Fibroblast of peridontal ligament (primary cell): ENCODE measurements around the gene KIAA1191.
"Not testable (repeated sequence)": the region's sequence is repeated elsewhere in the genome, so short reads cannot be mapped to it uniquely, and the experiment has no call there.

Experiments
- DNase-seq: peaks from one replicate; pipeline ENCODE4 v3.0.0-alpha.2; 2010; ENCODE audit errors: extremely low read depth

KIAA1191 gene, protein sequence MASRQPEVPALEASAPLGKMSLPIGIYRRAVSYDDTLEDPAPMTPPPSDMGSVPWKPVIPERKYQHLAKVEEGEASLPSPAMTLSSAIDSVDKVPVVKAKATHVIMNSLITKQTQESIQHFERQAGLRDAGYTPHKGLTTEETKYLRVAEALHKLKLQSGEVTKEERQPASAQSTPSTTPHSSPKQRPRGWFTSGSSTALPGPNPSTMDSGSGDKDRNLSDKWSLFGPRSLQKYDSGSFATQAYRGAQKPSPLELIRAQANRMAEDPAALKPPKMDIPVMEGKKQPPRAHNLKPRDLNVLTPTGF

DNA sequence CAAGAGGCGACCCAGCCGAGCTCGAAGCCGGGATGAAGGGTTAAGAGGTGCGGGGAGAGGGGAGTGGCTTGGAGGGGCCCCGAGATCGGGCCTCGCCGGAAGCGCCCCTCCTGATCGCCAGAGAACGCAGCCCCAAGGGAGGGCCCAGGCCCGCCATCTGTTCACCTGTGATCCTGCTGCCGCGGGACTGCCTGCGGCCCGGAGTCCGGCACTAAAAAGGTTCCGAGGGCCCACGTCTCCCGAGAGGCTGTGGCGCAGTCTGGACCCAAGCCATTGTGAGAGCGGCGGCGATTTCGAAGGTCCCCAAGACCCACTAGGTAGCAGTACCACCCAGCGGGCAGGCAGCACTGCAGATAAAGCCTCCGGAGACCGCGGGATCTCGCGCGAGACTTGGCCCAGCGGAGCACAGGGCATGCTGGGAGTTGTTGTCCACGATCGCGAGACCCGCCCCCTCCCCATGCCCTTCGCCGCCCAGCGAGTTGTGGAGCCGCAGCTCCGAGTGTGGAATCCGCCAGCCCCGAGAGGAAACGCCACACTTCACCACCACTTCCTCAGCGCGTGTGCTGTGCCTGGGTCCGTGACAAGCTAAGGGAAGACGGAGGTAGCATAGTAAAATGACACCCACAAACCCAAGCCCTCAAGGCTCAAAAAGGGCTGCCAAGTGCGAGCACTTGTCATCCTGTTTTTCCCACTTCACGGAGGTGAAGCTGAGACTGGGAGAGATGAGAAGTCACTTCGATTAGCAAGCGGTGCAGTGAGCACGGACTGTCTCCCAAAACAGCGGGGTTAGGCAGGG, at the start of gene KIAA1191:
Gene KIAA1191, minus strand, starts transcription at position 328 of the 796 bp plus-strand sequence. CDS start 2,256 bp downstream, outside the sequence.
- DNase-seq: peak; percentile 84

- no peak for DNase-seq
Observed at GRCh38 chr5:176410486-176411180, 49.1 kb upstream of the KIAA1191 start.

- DNase-seq: no peak
Observed at GRCh38 chr5:176409765-176410164, 48.2 kb upstream of the KIAA1191 start.

GRCh38 chr5:176408590-176408989, 47.0 kb upstream of the KIAA1191 start:
- no peak for DNase-seq

DNA sequence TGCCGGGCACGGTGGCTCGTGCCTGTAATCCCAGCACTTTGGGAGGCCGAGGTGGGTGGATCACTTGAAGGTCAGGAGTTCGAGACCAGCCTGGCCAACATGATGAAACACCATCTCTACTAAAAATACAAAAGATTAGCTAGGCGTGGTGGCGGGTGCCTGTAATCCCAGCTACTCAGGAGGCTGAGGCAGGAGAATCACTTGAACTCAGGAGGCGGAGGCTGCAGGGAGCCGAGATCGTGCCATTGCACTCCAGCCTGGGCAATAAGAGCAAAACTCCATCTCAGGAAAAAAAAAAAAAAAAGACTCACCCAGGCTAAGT, 46.6 kb upstream of the KIAA1191 start:
- not testable (repeated sequence) for DNase-seq

DNA sequence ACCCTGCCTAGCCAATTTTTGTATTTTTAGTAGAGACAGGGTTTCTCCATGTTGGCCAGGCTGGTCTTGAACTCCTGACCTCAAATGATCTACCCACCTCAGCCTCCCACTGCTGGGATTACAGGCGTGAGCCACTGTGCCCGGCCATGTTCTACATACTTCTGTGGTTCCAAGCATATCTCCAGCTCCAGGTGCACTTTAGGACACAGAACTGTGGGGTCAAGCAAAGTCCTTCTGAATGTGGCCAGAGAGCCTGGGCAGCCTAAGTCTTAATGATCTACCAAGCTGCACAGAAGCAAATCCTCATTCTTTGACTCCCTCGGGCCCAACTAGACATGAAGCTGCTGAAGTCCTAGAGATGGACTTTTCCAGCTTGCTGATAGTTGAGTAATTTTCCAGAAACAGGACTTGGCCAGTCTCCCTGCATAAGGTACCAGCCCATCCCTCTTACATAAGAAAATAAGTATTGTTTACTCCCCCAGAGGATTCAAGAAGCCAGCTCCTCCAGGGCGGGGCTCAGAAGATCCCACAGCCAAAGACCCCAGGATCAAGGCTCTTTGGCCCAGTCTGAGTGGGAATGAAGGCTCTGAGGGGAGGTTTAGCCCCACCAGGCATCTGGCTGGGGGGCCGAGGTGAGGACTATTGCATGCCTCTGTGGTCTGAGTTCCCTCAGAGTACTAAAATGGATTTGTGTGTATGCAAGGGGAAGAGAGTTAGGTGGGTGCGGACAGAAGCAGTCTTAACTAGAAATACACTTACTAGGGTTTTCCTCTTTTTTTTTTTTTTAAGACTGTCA, 46.1 kb upstream of the KIAA1191 start:
- peak; percentile 50 for DNase-seq

- no peak for DNase-seq
Observed at GRCh38 chr5:176406436-176407052, 45.0 kb upstream of the KIAA1191 start.

DNA sequence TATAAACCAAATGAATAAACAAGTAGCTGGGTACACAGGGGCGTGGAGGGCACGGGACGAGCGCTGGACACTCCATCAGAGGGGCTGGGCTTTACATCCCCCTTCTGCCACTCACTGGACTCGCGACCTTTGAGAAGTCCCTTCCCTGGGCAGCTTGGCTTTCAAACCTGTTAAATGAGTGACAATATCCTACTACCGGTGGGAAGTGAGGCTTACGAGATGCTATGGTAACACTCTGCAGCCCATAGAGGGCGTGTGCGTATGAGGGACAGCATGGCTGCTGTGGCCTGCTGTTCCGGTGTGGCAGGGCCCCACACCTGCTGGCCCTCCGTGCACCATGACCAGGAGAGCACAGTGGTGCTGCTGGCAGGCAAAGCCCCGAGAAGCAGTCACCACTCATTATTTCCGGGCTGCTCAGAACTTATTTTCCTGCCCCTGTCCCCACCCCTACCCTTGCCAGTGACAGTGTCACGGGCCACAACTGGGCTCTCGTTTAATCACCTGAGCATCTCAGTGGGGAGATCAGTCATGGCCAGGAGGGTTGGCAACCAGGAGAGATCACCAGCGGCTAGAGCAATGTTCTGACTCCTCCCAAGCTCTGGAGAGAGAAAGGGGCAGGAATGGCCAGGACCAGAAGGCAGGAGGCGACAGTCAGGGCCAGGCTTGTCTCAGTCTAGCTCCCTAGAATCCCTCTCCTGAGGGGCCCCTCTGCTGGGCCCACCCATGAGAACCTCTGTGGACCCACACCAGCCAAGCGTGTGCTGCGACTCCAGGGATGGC, 44.3 kb upstream of the KIAA1191 start:
- DNase-seq: no peak

DNA sequence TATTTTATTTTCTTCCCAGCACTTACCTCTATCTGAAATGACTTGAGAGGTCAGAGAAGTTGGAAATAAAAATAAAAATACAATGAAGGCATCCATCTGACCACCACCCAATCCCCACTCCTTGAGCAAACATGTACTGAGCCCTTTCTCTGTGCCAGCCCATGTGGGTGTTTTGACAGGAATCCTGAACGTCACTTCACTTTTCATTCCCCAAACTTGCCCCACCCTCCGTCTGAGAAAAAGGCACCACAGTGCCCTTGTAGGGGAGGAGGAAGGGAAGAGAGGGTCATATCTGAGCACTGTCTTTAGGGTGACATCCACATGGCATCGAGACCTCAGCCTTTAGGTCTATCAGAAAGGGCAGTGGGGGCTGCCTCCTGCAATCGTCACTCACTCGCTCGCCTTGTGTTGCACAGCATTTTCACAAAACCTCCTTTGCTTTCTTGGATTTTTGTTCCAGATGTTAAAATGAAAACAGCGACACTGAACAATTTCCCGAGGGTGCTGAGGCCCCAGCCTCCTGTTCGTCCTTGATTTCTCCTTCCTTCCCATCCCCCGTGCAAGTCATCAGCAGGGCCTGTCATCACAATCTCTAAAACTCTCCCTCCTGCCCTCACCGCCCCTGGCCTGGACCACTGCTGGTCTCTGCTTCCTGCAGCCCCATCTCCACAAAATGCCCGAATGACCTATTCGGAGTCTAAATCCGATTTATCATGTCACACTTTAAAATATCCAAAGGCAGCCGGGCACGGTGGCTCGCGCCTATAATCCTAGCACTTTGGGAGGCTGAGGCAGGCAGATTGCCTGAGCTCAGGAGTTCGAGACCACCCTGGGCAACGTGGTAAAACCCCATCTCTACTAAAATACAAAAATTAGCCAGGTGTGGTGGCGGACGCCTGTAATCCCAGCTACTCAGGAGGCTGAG, 40.0 kb upstream of the KIAA1191 start:
- DNase-seq: no peak

DNA sequence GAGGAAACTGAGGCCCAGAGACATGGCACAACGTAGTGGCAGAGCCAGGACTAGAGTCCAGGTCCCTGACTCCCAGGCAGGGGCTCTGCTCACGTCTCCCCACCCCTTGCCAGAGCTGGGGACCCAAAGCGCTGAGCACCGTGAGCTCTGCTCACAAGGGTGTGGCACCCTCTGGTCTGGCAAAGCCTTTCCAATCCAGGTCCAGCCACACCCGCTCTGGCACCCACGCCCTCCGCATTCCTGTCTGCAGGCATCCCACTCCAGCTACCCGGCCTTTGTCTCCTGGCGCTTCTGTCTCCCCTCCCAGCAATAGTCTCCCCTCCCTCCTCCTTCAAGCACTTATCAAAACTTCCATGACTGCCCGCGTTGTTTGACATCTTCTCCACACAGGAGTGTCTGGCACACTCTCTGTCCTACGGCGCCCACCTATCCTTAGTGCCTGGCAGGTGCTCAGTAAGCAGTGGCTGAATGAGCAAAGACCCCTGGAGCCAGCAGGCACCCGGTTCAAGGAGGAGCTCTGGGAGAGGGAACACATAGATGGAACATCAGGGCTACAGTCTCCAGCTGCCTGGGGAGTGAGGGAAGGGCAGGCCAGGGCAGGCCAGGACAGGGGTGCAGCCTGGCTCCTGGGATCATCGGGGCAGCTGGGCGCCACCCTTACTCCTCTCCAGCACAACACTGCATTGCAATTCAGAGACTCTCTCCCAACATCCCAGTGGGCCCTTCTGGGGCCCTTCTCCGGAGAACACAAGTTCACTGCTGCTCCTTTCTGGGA, 39.0 kb upstream of the KIAA1191 start:
- DNase-seq: no peak

GRCh38 chr5:176397736-176398420, 36.3 kb upstream of the KIAA1191 start:
- no peak for DNase-seq

GRCh38 chr5:176396330-176396729, 34.8 kb upstream of the KIAA1191 start:
- no peak for DNase-seq

DNA sequence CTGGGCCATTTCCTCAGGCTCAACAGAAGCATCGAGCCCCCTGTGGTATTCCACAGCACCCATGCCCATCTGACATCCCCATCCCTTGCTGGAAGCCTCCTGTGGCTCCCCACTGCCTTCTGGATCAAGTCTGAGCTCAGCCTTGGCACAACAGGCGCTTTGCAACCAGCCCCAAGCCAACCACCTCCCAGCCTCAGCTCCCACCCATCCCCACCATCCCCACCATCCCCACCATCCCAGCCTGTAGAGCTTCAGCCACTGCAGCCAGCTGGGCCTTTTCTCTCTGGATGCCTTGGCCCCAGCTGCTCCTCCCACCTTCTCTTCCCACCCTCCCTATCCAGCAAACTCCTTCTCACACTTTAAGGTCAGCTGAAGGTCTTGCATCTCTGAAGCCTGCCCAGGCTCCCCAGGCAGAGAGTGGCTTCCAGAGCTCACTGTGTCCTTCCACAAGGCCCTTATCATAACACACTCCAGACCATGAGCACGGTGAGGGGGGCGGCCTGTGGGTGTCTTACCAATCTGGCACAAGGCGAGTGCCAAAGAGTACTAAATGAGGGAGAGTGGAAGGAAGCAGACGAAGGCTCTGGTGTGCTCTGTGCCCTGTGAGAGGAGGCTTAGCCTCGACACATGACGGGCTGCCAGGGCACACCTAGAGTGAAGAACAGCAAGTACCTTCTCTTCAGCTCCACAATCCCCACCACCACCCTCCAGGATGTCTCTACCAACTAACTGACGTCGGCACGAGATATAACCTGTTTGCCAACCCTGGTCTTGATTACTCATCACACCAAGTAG, 33.5 kb upstream of the KIAA1191 start:
- DNase-seq: no peak

DNA sequence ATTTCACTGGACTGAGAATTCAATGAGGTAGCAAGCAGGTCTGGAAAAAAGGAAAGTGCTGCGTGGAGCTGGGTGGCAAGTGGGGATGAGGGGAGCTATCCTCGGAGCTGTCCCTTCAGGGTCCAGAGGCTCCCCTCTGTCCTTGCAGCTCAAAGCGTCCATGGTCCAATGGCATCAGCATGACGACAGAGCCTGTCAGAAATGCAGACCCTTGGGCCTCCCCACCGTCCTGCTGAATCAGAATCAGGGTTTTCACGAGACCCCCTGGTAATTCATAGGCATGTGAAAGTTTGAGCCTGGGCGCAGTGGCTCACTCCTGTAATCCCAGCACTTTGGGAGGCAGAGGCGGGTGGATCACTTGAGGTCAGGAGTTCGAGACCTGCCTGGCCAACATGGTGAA, 32.5 kb upstream of the KIAA1191 start:
- DNase-seq: no peak

GRCh38 chr5:176392526-176392925, 31.0 kb upstream of the KIAA1191 start:
- no peak for DNase-seq

DNA sequence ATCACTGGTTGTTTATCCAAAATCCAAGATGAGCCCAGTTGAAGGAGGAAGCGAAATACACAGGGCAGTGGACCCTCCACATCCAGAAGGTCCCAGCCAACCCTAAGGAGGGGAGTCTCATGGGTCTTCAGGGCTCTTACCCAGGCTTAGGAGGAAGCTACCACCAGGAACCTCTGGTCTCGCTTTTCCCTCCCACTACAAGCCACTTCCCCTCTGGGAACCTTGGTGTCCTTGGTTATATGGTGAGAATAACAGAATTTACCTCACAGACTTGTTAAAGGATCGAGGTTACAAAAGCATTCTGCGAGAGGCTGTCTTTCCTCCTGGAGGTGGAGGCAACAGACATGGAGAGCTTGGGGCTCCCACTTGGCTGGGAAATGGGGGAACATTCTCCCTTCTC, 30.4 kb upstream of the KIAA1191 start:
- DNase-seq: no peak

DNA sequence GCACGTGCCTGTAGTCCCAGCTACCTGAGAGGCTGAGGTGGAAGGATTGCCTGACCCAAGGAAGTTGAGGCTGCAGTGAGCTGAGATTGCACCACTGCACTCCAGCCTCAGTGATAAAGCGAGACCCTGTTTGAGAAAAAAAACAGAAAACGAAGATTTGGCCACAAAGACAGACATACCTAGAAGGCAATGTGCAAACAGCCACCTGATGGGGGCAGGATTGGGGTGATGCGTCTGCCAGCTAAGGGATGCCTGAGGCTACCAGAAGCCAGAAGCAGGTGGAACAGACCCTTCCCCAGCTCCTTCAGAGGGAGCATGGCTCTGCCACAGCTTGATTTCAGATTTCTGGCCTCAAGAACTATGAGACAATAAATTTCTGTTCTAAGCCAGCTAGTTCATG, 29.9 kb upstream of the KIAA1191 start:
- DNase-seq: no peak
